Measurements from ENCODE around the gene TEX19.

GRCh38 chr17:82332669-82333278, 26.3 kb upstream of the TEX19 start:
- TF ChIP-seq ZNF565 (CRISPR knock-in tag; conservative IDR thresholded peaks at IDR 0.05; ENCODE audit: low read depth): no peak
- TF ChIP-seq TOX (CRISPR knock-in tag; IDR thresholded peaks at IDR 0.05; ENCODE audit: borderline replicate concordance): no peak
- TF ChIP-seq GLIS3 (CRISPR knock-in tag; IDR thresholded peaks at IDR 0.05): no peak
- TF ChIP-seq ZFP3 (CRISPR knock-in tag; IDR thresholded peaks at IDR 0.05): no peak
- no peak for TF ChIP-seq ZNF8 (CRISPR knock-in tag; IDR thresholded peaks at IDR 0.05)
- TF ChIP-seq RARB (CRISPR knock-in tag; IDR thresholded peaks at IDR 0.05): no peak
- TF ChIP-seq ARNTL (CRISPR knock-in tag; IDR thresholded peaks at IDR 0.05; ENCODE audit: borderline replicate concordance, low read depth): no peak
- TF ChIP-seq, protein P1, sequence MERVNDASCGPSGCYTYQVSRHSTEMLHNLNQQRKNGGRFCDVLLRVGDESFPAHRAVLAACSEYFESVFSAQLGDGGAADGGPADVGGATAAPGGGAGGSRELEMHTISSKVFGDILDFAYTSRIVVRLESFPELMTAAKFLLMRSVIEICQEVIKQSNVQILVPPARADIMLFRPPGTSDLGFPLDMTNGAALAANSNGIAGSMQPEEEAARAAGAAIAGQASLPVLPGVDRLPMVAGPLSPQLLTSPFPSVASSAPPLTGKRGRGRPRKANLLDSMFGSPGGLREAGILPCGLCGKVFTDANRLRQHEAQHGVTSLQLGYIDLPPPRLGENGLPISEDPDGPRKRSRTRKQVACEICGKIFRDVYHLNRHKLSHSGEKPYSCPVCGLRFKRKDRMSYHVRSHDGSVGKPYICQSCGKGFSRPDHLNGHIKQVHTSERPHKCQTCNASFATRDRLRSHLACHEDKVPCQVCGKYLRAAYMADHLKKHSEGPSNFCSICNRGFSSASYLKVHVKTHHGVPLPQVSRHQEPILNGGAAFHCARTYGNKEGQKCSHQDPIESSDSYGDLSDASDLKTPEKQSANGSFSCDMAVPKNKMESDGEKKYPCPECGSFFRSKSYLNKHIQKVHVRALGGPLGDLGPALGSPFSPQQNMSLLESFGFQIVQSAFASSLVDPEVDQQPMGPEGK (CRISPR knock-in tag; IDR thresholded peaks at IDR 0.05; ENCODE audit: borderline replicate concordance): no peak
- no peak for TF ChIP-seq OSR1 (CRISPR knock-in tag; IDR thresholded peaks at IDR 0.05)
- TF ChIP-seq BACH2 (CRISPR knock-in tag; IDR thresholded peaks at IDR 0.05; ENCODE audit: borderline replicate concordance): no peak
- TF ChIP-seq, protein P2, sequence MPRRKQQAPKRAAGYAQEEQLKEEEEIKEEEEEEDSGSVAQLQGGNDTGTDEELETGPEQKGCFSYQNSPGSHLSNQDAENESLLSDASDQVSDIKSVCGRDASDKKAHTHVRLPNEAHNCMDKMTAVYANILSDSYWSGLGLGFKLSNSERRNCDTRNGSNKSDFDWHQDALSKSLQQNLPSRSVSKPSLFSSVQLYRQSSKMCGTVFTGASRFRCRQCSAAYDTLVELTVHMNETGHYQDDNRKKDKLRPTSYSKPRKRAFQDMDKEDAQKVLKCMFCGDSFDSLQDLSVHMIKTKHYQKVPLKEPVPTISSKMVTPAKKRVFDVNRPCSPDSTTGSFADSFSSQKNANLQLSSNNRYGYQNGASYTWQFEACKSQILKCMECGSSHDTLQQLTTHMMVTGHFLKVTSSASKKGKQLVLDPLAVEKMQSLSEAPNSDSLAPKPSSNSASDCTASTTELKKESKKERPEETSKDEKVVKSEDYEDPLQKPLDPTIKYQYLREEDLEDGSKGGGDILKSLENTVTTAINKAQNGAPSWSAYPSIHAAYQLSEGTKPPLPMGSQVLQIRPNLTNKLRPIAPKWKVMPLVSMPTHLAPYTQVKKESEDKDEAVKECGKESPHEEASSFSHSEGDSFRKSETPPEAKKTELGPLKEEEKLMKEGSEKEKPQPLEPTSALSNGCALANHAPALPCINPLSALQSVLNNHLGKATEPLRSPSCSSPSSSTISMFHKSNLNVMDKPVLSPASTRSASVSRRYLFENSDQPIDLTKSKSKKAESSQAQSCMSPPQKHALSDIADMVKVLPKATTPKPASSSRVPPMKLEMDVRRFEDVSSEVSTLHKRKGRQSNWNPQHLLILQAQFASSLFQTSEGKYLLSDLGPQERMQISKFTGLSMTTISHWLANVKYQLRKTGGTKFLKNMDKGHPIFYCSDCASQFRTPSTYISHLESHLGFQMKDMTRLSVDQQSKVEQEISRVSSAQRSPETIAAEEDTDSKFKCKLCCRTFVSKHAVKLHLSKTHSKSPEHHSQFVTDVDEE (CRISPR knock-in tag; IDR thresholded peaks at IDR 0.05): no peak
- no peak for TF ChIP-seq TCF4 (CRISPR knock-in tag; IDR thresholded peaks at IDR 0.05; ENCODE audit: borderline replicate concordance)

Data from SK-N-SH treated with all-trans-retinoic acid at 6 μM for 48 hours (cell line).